Stimulated activated CD4-positive, alpha-beta T cell treated with anti-CD3 and anti-CD28 coated beads, Interleukin-1b, Interleukin-23, amount 100 ng/mL, for 24 hours (primary cell): ENCODE data around the gene PEPD.

ENCODE experiments used
- DNase-seq, 4 experiments: peaks; one replicate each; pipeline ENCODE4 v3.0.0-alpha.2; 2020; ENCODE audit warnings: low read depth in 4 of 4, low spot score in 1 of 4

Gene PEPD

GRCh38 chr19:33408538-33409434 is 112.8 kb downstream of the PEPD start:
- no peak for DNase-seq

DNA sequence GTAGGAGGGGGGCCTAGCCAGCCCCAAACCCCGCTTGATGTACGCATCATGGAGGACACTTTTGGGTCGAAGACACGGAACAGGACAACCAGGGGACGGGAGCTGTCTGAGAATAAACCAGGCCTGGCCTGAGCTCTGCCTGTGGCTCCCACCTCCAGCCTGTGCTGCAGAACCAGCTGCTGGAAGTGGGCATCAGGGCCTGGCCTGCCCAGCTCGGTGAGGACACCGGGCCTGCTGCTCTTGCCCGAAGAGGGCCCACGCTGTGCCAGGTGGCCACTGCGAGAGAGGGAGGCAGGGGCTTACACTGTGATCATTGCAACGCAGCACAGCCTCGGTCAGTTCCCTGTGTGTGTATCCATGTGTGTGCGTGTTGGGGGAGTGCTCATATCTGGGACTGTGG is 113.5 kb downstream of the PEPD start:
- DNase-seq = no peak

- DNase-seq = no peak
Measured at GRCh38 chr19:33407716-33408115, 113.9 kb downstream of the PEPD start.

GRCh38 chr19:33407140-33407551 is 114.4 kb downstream of the PEPD start:
- no peak for DNase-seq

DNA sequence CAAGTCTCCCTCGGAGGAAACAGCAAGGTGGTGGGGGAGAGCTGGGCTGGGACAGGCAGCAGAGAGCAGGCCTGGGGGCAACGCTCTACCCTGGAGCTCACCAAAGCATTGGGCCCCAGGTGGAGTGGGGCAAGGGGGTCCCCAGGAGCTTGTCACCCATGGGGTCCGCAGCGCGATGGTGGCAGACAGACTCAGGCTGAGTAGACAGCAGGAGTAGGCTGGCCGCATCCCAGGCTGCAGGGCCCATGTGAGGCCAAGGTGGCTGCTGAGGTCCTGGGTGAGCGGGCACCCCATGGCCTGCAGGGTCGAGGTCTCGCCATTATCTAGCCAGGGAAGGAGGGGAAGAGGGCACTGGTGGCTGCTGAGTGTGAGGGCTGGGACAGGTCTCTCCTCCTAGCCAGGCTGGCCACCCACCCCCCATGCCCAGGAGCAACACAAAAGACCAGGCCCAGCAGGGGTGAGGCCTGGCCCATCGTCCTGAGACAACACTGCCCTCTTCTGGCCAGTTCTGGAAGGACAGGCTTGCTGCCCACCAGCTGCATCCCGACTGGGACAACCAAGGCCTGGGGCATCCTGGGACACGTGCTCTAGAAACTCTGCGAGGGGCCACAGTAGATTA is 115.0 kb downstream of the PEPD start:
- peak; percentile 61 to 80 (median 65) for DNase-seq

DNA sequence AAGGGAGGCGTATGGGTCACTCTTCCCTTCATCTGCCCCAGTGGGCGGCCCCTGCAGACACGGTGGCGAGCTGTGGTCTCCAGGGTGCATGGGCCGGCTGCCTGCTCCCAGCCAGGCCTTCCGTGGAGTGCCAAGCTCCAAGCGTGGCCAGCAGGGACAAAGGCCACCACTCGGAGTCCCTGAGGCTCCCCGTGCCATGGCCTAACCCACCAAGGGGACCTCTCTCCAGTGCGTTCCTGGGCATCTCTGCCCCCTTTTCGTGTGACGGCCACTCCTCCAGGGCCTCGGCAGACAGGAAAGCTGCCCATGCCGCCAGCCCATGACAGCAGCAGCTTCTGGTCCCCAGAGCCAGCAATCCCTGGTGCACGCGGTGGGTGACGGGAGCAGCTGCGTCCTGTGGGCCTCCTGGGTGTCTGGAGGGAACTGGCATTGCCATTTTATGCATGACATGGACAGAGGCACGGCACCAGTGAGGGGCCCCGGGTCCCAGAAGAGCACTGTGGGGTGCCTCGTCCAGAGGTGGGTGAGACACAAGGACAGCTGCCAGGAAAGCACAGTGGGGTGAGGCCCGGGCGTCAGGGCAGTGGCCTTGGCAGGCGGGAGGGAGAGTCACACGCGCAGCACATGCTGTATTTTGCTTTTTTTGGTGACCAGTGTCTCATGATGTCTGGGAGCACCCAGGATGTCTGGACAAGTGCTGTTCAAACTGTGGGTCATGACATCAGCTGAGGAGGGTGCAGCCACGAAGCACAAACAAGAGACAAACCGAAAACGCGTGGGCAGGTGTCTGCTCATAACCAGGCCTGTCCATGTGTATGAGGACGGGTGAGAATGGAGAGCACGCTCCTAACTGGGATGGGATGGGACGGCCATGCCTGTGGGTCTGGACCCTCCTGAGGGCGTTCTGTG is 115.8 kb downstream of the PEPD start:
- DNase-seq = no peak

- DNase-seq = no peak
Measured at GRCh38 chr19:33405254-33405552, 116.4 kb downstream of the PEPD start.

DNA sequence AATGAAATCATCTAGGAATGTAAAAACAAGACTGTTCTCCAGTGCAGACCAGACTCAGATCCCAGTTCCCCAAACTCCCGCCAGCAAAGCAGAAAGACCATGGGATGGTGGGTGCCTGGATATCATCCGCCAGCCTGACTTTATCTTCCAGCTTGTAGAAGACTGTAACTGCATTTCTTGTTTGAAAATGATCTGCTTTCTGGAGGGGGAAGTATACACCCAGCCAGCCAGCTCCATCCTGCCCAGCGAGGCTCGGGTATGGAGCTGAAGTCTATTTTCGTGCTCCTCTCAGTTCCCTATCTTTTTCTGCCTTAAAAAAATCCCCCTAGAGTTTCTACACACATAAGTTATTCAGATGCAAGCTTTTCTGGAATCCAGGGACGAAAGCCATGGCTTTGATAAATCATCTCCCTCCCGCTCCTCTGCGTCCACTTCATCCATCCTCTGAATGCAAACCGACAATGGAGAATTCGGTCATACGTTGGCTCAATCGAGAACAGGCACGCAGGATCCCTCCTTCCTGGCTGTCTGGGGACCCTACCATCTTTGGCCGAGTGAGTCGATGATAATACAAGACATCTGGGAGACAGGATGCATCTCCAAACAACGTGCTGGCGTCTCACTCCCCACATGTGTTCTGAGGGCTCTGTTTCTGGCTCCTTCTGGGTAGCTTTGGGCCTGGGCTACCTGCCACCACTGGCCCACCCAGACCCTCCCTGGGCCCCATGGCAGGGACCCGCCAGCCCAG is 116.9 kb downstream of the PEPD start:
- no peak for DNase-seq

DNA sequence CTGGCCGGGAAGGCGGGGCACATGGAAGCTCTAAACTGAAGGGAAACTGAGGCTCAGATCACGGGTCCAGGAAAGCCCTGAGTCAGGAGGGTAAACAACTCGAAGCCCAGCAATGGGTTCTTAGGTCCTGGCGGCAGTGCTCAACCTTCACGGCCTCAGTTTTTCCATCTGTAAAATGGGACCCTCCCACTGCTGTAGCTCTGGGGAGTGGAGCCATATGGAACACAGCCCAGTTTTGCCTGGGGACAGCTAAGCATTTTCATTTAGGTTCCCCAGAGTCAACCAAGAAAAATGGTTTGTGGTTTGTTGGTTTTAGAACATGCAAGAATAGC is 117.7 kb downstream of the PEPD start:
- DNase-seq = no peak

- DNase-seq = no peak
Measured at GRCh38 chr19:33403221-33403972, 118.2 kb downstream of the PEPD start.

- no peak for DNase-seq
Measured at GRCh38 chr19:33402421-33403220, 119.0 kb downstream of the PEPD start.

DNA sequence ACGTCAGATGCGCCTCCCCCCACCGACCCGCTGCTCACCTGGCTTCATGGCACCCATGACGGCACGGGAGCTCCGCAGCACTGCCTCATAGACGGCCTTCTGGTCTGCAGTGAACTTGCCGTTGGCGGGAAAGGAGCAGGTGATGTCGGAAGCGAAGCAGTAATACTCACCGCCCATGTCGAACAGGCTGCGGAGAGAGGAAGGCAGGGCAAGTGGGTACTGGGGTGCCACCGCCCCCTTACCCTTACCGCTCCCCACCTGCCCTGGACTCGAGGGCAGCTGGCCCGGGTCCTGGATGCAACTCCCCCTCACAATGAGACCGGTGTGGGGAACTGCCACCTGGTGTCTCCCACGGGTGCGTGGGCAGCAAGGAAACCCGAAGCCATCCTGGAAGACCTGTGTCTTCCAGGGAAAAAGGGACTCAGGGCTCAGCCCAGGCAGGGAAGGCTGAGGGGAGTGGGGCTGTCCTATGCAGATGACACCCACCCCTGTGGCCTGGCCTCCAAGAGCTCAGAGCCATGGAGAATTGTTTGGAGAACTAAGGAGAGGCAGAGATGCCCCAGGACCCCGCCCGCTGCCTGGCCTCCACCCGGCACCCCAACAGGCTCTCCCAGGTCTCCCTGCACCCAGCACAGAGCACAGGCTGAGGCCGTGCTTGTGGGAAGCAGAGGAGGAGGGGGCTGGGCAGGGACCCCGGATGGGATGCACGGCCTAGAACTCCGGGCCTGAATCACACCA is 119.7 kb downstream of the PEPD start:
- DNase-seq = no peak

- DNase-seq = no peak
Measured at GRCh38 chr19:33400856-33401682, 120.5 kb downstream of the PEPD start.

- no peak for DNase-seq
Measured at GRCh38 chr19:33399745-33400681, 121.6 kb downstream of the PEPD start.

DNA sequence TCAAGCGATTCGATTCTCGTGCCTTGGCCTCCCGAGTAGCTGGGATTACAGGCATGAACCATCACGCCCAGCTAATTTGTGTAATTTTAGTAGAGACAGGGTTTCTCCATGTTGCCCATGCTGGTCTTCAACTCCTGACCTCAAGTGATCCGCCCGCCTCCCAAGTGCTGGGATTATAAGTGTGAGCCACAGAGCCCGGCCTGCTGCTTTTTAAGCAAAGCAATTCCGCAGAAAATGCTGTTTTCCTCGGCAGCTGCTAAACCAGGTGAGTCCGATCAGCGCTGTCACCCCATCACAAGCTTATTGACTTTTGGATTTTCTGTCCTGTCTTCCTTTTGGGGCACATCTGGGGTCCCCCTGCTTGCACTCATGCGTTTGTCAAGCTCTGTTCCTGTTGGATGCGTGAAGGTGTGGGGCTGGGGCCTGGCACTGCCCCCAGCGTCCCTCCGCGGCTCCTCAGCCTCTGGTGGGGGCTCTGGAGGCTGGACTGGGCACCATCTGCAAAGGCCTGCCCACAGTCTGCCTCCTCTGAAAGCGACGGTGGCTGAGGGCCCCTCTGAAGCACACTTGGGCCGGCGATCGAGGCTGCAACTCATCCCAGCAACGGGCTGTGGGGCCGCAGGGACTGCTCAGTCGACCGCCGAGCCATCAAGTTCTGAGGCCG is 122.4 kb downstream of the PEPD start:
- no peak for DNase-seq

DNA sequence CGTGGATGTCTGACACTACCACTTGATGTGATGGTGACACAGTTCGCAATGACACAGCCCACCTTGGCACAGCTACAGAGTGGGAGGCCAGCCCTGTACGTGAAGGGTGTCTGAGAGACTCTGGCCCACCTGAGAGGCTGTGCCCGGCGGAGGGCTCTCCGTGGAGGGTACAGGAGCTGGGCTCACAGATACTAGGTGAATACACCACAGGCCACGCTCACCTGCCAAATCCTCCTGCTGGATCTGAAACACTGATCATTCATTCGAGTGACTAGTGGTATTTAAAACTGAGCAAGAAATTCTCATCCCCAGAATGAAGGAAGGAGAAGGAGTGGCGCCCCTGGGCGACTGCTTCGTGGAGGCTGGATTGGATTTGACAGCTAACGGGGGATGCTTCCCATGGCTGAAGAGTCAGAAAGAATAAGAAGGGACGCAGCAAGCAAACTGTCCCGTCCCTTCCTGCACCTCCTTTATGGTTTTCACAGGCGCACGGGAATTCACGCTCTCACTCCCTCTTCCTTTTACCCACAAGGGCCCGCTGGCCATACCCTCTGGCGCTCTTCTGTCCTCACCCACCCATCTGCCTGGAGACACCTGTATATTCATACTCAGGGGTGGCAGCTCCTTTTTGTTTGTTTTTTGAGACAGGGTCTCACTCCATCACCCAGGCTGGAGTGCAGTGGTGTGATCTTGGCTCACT is 123.1 kb downstream of the PEPD start:
- DNase-seq = no peak
